K562 (cell line): ENCODE results near the gene FARSB. TPM values are rescaled to one million over a fixed set of nuclear protein-coding genes. Genes with fewer than 3 reads are reported as not detected.

Experiments used
- ATAC-seq: fragments of 200-7000 bp; cut with Tn5 transposase; 3 replicates; pipeline ENCODE4 v1.9.1; 2020; ENCODE audit warnings: moderate library complexity
- BruUV-seq: library from RNA; stranded (reverse); fragments of 400-500 nt; replicated peaks from 2 replicates; lab custom pipeline; 2021; lab: Mats Ljungman, UMichigan
- CTCF ChIA-PET: fragments of 300-600 bp; formaldehyde crosslinking; extraction: SDS; loops from one replicate; lab custom pipeline; 2021; ENCODE audit warnings: low intra/inter-chr PET ratio; lab: Yijun Ruan, JAX
- POLR2A ChIA-PET: fragments of 300-600, 350-650 bp; sonication (Branson Sonifier 250); formaldehyde crosslinking; extraction: SDS; loops from one replicate; lab custom pipeline; 2021; ENCODE audit warnings: antibody characterized with exemption, inconsistent platforms; lab: Yijun Ruan, JAX
- DNase-seq, 4 experiments: peaks; one replicate each; pipeline versions ENCODE4 v3.0.0 to v3.0.0-alpha.2; 2011 to 2018; ENCODE audit warnings: low spot score in 3 of 4, mixed read lengths in 3 of 4; ENCODE audit errors: extremely low read depth in 1 of 4
- FAIRE-seq: peaks from 2 replicates; lab custom pipeline; 2011; peaks lifted over from hg19 to GRCh38; lab: Jason Lieb, UNC
- H2AFZ ChIP-seq: 2 replicates; pipeline ENCODE4 v1.6.0; 2011; ENCODE audit warnings: low read depth, low read length, control low read depth, inconsistent platforms
- H3K27ac ChIP-seq: fragments of 200-600 bp; 3 replicates; pipeline ENCODE4 v1.8.0; 2011; ENCODE audit warnings: low read depth, mild to moderate bottlenecking, control low read depth, inconsistent platforms, low read length, moderate library complexity, mixed read lengths; ENCODE audit errors: extremely low read depth
- H3K27me3 ChIP-seq, 2 experiments: fragments of 300-600 bp in 1 of 2; 2 replicates in 1 of 2; 3 replicates in 1 of 2; pipeline versions ENCODE4 v1.6.0 to v1.8.0; 2011; ENCODE audit warnings: inconsistent platforms in 2 of 2, low read length in 2 of 2, mild to moderate bottlenecking in 1 of 2, mixed read lengths in 1 of 2, moderate library complexity in 1 of 2; ENCODE audit not compliant: control insufficient read depth in 2 of 2, insufficient read depth in 2 of 2
- H3K36me3 ChIP-seq: fragments of 300-600 bp; 3 replicates; pipeline ENCODE4 v1.8.0; 2011; ENCODE audit warnings: mild to moderate bottlenecking, low read length, inconsistent platforms; ENCODE audit not compliant: control insufficient read depth, insufficient read depth
- H3K4me1 ChIP-seq, 2 experiments: fragments of 200-600 bp in 1 of 2; replicated peaks in 1 of 2; 2 replicates in 1 of 2; 3 replicates in 1 of 2; pipeline versions ENCODE4 v1.5.1 to v1.8.0; 2011; ENCODE audit warnings: inconsistent platforms in 2 of 2, low read length in 2 of 2, mild to moderate bottlenecking in 1 of 2, mixed read lengths in 1 of 2, moderate library complexity in 1 of 2; ENCODE audit not compliant: control insufficient read depth in 2 of 2, insufficient read depth in 2 of 2
- H3K4me2 ChIP-seq: 2 replicates; pipeline ENCODE4 v1.6.1; 2011; ENCODE audit warnings: low read length, control low read depth, inconsistent platforms, mixed read lengths; ENCODE audit not compliant: insufficient read depth
- H3K4me3 ChIP-seq: fragments of 200-600 bp; sonication (generic), shearing (Covaris generic); 2 replicates; pipeline ENCODE4 v1.5.1; 2016; ENCODE audit warnings: control low read depth, inconsistent platforms
- H3K79me2 ChIP-seq: fragments of 200-600 bp; 3 replicates; pipeline ENCODE4 v1.8.0; 2011; ENCODE audit warnings: low read length, inconsistent platforms; ENCODE audit not compliant: control insufficient read depth, insufficient read depth
- H3K9ac ChIP-seq, 2 experiments: 2 replicates each; pipeline versions ENCODE4 v1.6.0 to v1.6.1; 2011; ENCODE audit warnings: low read depth in 2 of 2, low read length in 2 of 2, control low read depth in 1 of 2, inconsistent platforms in 1 of 2, mild to moderate bottlenecking in 1 of 2, mixed read lengths in 1 of 2; ENCODE audit not compliant: insufficient read depth in 1 of 2
- H3K9me1 ChIP-seq: one replicate; pipeline ENCODE4 v1.6.0; 2011; ENCODE audit warnings: inconsistent platforms, mild to moderate bottlenecking, low read length, moderate library complexity; ENCODE audit not compliant: control insufficient read depth, insufficient read depth
- H3K9me3 ChIP-seq: replicated peaks from 2 replicates; pipeline ENCODE4 v1.5.1; 2011; ENCODE audit warnings: low read depth, low read length, inconsistent platforms; ENCODE audit not compliant: control insufficient read depth, insufficient read depth
- H4K20me1 ChIP-seq: replicated peaks from 2 replicates; pipeline ENCODE4 v1.6.1; 2011; ENCODE audit warnings: low read length, inconsistent platforms, mixed read lengths; ENCODE audit not compliant: control insufficient read depth, insufficient read depth
- FOXP4 ChIP-seq: sonication (generic); formaldehyde crosslinking; IDR thresholded peaks from 2 replicates; pipeline ENCODE4 v1.8.0; 2022; ENCODE audit warnings: mild to moderate bottlenecking, missing genetic modification reagents, borderline replicate concordance
- HNRNPUL1 ChIP-seq: fragments of 200-400 bp; formaldehyde crosslinking; IDR thresholded peaks from 2 replicates; pipeline ENCODE4 v1.6.1; 2017; ENCODE audit warnings: low read length
- MLX ChIP-seq, 2 experiments: fragments of 450-650 bp in 1 of 2; sonication (generic) in 1 of 2; formaldehyde crosslinking; conservative IDR thresholded peaks; 2 replicates each; pipeline versions ENCODE4 v1.4.0 to v1.8.1; 2020 to 2022; ENCODE audit warnings: mild to moderate bottlenecking in 1 of 2, missing genetic modification reagents in 1 of 2
- PCBP2 ChIP-seq: fragments of 200-400 bp; formaldehyde crosslinking; IDR thresholded peaks from 2 replicates; pipeline ENCODE4 v1.6.1; 2018; ENCODE audit warnings: low read length, low read depth, mild to moderate bottlenecking, moderate library complexity; ENCODE audit not compliant: poor library complexity, severe bottlenecking
- WGBS: fragments of 100-300 bp; shearing (Covaris generic); methylation state at CpG from one replicate; pipeline ENCODE4 v1.1.6; 2016; ENCODE audit warnings: low coverage, mixed read lengths; ENCODE audit not compliant: insufficient coverage; ENCODE audit errors: missing lambda C conversion rate; 5-methylcytosine and 5-hydroxymethylcytosine counted together
- in situ Hi-C: fragments of 300-500 bp; cut with MboI; formaldehyde crosslinking; loops from 4 replicates; pipeline ENCODE4 v1.15.0; 2018; ENCODE audit warnings: inconsistent platforms, mixed read lengths
- intact Hi-C: fragments of 100-400 bp; cut with micrococcal nuclease; formaldehyde crosslinking; loops from 2 replicates; pipeline ENCODE4 v1.14.2; 2022
- polyA plus RNA-seq, 8 experiments: library from polyadenylated mRNA; depleted of rRNA in 4 of 8; stranded (reverse) in 5 of 8; unstranded in 3 of 8; fragments of >200 nt; fragmentation: Nextera tagmentation in 2 of 8; fragmentation: Illumina TruSeq in 1 of 8; extraction: Ambion mirVana in 2 of 8; extraction: Trizol in 1 of 8; gene quantifications; 2 replicates each; pipeline versions ENCODE4 v1.2.1 to v1.2.3, GENCODE V29; 2011 to 2014; ENCODE audit warnings: inconsistent platforms in 1 of 8, missing spikeins in 1 of 8
- total RNA-seq, 7 experiments: library from RNA; depleted of rRNA in 6 of 7; stranded (reverse); fragments of >200 nt in 6 of 7; fragmentation: Illumina TruSeq in 2 of 7; extraction: Trizol in 2 of 7; gene quantifications; 2 replicates each; pipeline versions ENCODE4 v1.2.1 to v1.2.3, GENCODE V29; 2011 to 2021; ENCODE audit warnings: low replicate concordance in 1 of 7
- TF ChIP-seq, protein P1 (sequence below): sonication (generic); formaldehyde crosslinking; IDR thresholded peaks from 2 replicates; pipeline ENCODE4 v1.8.0; 2022; ENCODE audit warnings: mild to moderate bottlenecking, missing genetic modification reagents
- TF ChIP-seq, protein P2 (sequence below): sonication (generic); IDR thresholded peaks from 2 replicates; pipeline ENCODE4 v1.6.1; 2016
- TF ChIP-seq, protein P3 (sequence below): fragments of 450-650 bp; IDR thresholded peaks from 2 replicates; pipeline ENCODE4 v1.6.1; 2016; ENCODE audit warnings: low read depth, mild to moderate bottlenecking, moderate library complexity

FARSB gene
- total and polyA plus RNA-seq, 9 of the 15 experiments (the other 6 are each of a cell fraction or from before 2014, with no cell fraction given): 26.6 to 171 (median 55.7) TPM

- Histone ChIP-seq H3K9me1 (no peaks in the 10 kb centered on the region), H3K4me1 (no peaks in the 10 kb centered on the region), H2AFZ (no peak overlapping the region), H3K9ac (no peak overlapping the region), H3K27ac (no peak overlapping the region), H3K79me2 (no peaks in the 10 kb centered on the region), H3K27me3 (peaks cover 0 to 10% of the 10 kb centered on the region in 2 experiments; a peak in 2 of 5 replicates), H3K36me3 (no peaks in the 10 kb centered on the region), H3K4me2 (no peak overlapping the region), H3K9me3 (no peaks in the 10 kb centered on the region), H3K4me3 (no peak overlapping the region), H4K20me1 (no peaks in the 10 kb centered on the region)
- FAIRE-seq (no peak), DNase-seq (no peak), ATAC-seq (no peak)
- ChIA-PET POLR2A (no interaction called here), CTCF (no interaction called here)
- intact Hi-C loops: no loop called here
- TF ChIP-seq MLX (CRISPR knock-in tag; conservative IDR thresholded peaks at IDR 0.05): no peak
- in situ Hi-C loops: no loop called here
- WGBS: 30% methylated on average over 3 of the region's 3 CpGs
- BruUV-seq: no TSS peak
Observed at GRCh38 chr2:222683805-222684204, 27.9 kb upstream of the FARSB start.

- no peak for DNase-seq
- no peak overlapping the region for H3K27ac ChIP-seq
- WGBS: 7% methylated on average over 3 of the region's 3 CpGs
- ChIA-PET CTCF (interaction anchor here (0.6 kb wide), 1 partner anchor 263 kb away, joined by 7 read pairs; no protein-coding TSS in a partner anchor), POLR2A (interaction anchor here (1.7 kb wide), 1 partner anchor 17 kb away, joined by 3 read pairs; no protein-coding TSS in a partner anchor)
- no TSS peak for BruUV-seq
- H2AFZ ChIP-seq: no peak overlapping the region
- H3K9me1 ChIP-seq: no peaks in the 10 kb centered on the region
- H3K4me2 ChIP-seq: no peak overlapping the region
- no peaks in the 10 kb centered on the region for H3K36me3 ChIP-seq
- H3K79me2 ChIP-seq: no peaks in the 10 kb centered on the region
- H3K27me3 ChIP-seq: peaks cover 0 to 10% of the 10 kb centered on the region in 2 experiments; a peak in 2 of 5 replicates
- intact Hi-C loops (no loop called here), in situ Hi-C loops (no loop called here)
- peak; percentile 41; the same call in 1 of the 3 replicates for ATAC-seq
- H3K9me3 ChIP-seq: no peaks in the 10 kb centered on the region
- H3K4me1 ChIP-seq: peaks cover 0 to 3% of the 10 kb centered on the region in 2 experiments; a peak in 2 of 5 replicates
- H3K9ac ChIP-seq: no peak overlapping the region
- FAIRE-seq: no peak
- no peak overlapping the region for H3K4me3 ChIP-seq
- no peaks in the 10 kb centered on the region for H4K20me1 ChIP-seq
- TF ChIP-seq, protein P1, sequence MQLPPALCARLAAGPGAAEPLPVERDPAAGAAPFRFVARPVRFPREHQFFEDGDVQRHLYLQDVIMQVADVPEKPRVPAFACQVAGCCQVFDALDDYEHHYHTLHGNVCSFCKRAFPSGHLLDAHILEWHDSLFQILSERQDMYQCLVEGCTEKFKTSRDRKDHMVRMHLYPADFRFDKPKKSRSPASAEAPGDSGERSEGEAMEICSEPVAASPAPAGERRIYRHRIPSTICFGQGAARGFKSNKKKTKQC (CRISPR knock-in tag): no peak
- TF ChIP-seq HNRNPUL1: no peak
- TF ChIP-seq, protein P2, sequence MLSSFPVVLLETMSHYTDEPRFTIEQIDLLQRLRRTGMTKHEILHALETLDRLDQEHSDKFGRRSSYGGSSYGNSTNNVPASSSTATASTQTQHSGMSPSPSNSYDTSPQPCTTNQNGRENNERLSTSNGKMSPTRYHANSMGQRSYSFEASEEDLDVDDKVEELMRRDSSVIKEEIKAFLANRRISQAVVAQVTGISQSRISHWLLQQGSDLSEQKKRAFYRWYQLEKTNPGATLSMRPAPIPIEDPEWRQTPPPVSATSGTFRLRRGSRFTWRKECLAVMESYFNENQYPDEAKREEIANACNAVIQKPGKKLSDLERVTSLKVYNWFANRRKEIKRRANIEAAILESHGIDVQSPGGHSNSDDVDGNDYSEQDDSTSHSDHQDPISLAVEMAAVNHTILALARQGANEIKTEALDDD: peak; percentile 75; the same call in 1 of the 2 replicates
- no peak for TF ChIP-seq FOXP4
- TF ChIP-seq PCBP2: no peak
- TF ChIP-seq, protein P3, sequence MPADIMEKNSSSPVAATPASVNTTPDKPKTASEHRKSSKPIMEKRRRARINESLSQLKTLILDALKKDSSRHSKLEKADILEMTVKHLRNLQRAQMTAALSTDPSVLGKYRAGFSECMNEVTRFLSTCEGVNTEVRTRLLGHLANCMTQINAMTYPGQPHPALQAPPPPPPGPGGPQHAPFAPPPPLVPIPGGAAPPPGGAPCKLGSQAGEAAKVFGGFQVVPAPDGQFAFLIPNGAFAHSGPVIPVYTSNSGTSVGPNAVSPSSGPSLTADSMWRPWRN: no peak
Observed at GRCh38 chr2:222677981-222678380, 22.1 kb upstream of the FARSB start.
